ENCODE results near the gene FAM20B. TPM values are rescaled to one million over a fixed set of nuclear protein-coding genes. Genes with fewer than 3 reads are reported as not detected.
"Not testable (repeated sequence)": the region's sequence is repeated elsewhere in the genome, so short reads cannot be mapped to it uniquely, and the experiment has no call there.

FAM20B gene
- total RNA-seq (10 to 100 TPM; 29.6 to 31.9 TPM), polyA plus RNA-seq (1 to 10 TPM; 4.3 to 8.8 TPM)

GRCh38 chr1:179025125-179025974 is at the start of gene FAM20B:
Gene FAM20B, plus strand, starts transcription at chr1:179025894. Its CDS starts 17,954 bp downstream, at chr1:179043848.
- no peaks in the 10 kb centered on the region for H3K9me3 Mint-ChIP-seq
- H3K27me3 Mint-ChIP-seq = no peaks in the 10 kb centered on the region
- H3K27ac ChIP-seq (ENCODE audit: low read depth, low read length) = peak within 1 kb of the TSS; percentile 77
- H3K9me3 ChIP-seq (ENCODE audit: control insufficient read depth in 1 of 2, low read length in 2 of 2) = no peaks in the 10 kb centered on the region
- H3K27ac Mint-ChIP-seq = peak within 1 kb of the TSS; percentile 85 to 95 (median 90)
- no peaks in the 10 kb centered on the region for H3K36me3 ChIP-seq (ENCODE audit: insufficient read depth, low read length)
- peak within 1 kb of the TSS; percentile 61 to 77 for H3K4me3 ChIP-seq (ENCODE audit: low read length in 2 of 2)
- H3K4me3 Mint-ChIP-seq = peak within 1 kb of the TSS; percentile 88 to 94 (median 90)
- intact Hi-C loops (cut with micrococcal nuclease) = loop anchor here (1.0 to 10.0 kb wide), 4 partner anchors 202 to 1479 kb away; partner anchors contain the start of genes ABL2, ACBD6 and AXDND1
- H3K4me1 ChIP-seq (ENCODE audit: insufficient read depth, low read length) = peaks cover 37% of the 10 kb centered on the region
- H3K4me1 Mint-ChIP-seq = peaks cover 29 to 49% (median 39%) of the 10 kb centered on the region in 4 donors
- H3K36me3 Mint-ChIP-seq = peaks cover 0 to 2% of the 10 kb centered on the region in 2 donors
- H3K27me3 ChIP-seq (ENCODE audit: insufficient read depth, low read length) = no peaks in the 10 kb centered on the region
- DNase-seq = peak; percentile 85 to 90 (median 88)
- ChIA-PET POLR2A (ENCODE audit: partially characterized antibody) (interaction anchor here (2.4 kb wide), 1 partner anchor 56 kb away, joined by 6 read pairs; the partner anchor contains the start of gene TOR3A), CTCF (ENCODE audit: partially characterized antibody) (interaction anchor here (5.6 kb wide), 1 partner anchor 21 kb away, joined by 36 read pairs; no protein-coding TSS in a partner anchor)

GRCh38 chr1:178976541-178976940 is 49.2 kb upstream of the FAM20B start:
- Histone ChIP-seq H3K4me1 (ENCODE audit: insufficient read depth, low read length) (no peaks in the 10 kb centered on the region), H3K36me3 (ENCODE audit: insufficient read depth, low read length) (no peaks in the 10 kb centered on the region), H3K9me3 (ENCODE audit: control insufficient read depth in 1 of 2, low read length in 2 of 2) (no peaks in the 10 kb centered on the region), H3K4me3 (ENCODE audit: low read length in 2 of 2) (no peak overlapping the region), H3K27ac (ENCODE audit: low read depth, low read length) (no peak overlapping the region), H3K27me3 (ENCODE audit: insufficient read depth, low read length) (no peaks in the 10 kb centered on the region)
- intact Hi-C loops (cut with micrococcal nuclease) = no loop called here
- Mint-ChIP-seq H3K4me3 (no peak overlapping the region), H3K36me3 (peaks cover 4 to 5% of the 10 kb centered on the region in 2 donors), H3K27me3 (peaks cover 1 to 3% of the 10 kb centered on the region in 2 donors), H3K9me3 (peaks cover 2 to 56% (median 37%) of the 10 kb centered on the region in 8 donors), H3K27ac (no peak overlapping the region), H3K4me1 (peaks cover 0 to 9% (median 2%) of the 10 kb centered on the region in 4 donors)
- DNase-seq = no peak
- ChIA-PET POLR2A (ENCODE audit: partially characterized antibody) (no interaction called here), CTCF (ENCODE audit: partially characterized antibody) (no interaction called here)

DNA sequence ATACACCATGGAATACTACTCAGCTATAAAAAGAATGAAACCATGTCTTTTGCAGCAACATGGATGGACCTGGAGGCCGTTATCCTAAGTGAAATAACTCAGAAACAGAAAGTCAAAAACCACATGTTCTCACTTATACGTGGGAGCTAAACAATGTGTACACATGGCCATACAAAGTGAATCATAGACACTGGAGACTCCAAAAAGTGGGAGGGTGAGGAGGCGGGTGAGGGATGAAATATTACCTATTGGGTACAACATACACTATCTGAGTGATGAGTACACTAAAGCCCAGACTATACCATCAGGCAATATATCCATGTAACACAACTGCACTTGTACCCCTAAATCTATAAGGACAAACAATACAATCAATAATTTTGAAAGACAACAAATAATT is 39.5 kb upstream of the FAM20B start:
- POLR2A ChIA-PET (ENCODE audit: partially characterized antibody) = no interaction called here

DNA sequence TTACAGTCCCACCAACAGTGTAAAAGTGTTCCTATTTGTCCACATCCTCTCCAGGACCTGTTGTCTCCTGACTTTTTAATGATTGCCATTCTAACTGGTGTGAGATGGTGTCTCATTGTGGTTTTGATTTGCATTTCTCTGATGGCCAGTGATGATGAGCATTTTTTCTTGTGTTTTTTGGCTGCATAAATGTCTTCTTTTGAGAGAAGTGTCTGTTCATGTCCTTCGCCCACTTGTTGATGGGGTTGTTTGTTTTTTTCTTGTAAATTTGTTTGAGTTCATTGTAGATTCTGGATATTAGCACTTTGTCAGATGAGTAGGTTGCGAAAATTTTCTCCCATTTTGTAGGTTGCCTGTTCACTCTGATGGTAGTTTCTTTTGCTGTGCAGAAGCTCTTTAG is 37.5 kb upstream of the FAM20B start:
- H3K4me3 Mint-ChIP-seq; POLR2A ChIA-PET (ENCODE audit: partially characterized antibody); H3K4me1 Mint-ChIP-seq; H3K4me3 ChIP-seq (ENCODE audit: low read length in 2 of 2); H3K36me3 ChIP-seq (ENCODE audit: insufficient read depth, low read length); H3K27me3 Mint-ChIP-seq; intact Hi-C loops (cut with micrococcal nuclease); H3K9me3 Mint-ChIP-seq; DNase-seq; CTCF ChIA-PET (ENCODE audit: partially characterized antibody); H3K27ac Mint-ChIP-seq; H3K27ac ChIP-seq (ENCODE audit: low read depth, low read length); H3K27me3 ChIP-seq (ENCODE audit: insufficient read depth, low read length); H3K36me3 Mint-ChIP-seq; H3K9me3 ChIP-seq (ENCODE audit: control insufficient read depth in 1 of 2, low read length in 2 of 2); H3K4me1 ChIP-seq (ENCODE audit: insufficient read depth, low read length): not testable (repeated sequence)

More for the DNA sequence above, 39.5 kb upstream of the FAM20B start:
- H3K9me3 Mint-ChIP-seq = peaks cover 0 to 5% (median 0%) of the 10 kb centered on the region in 8 donors
- no peak for DNase-seq
- no peak overlapping the region for H3K4me3 Mint-ChIP-seq
- Histone ChIP-seq H3K4me1 (ENCODE audit: insufficient read depth, low read length) (no peaks in the 10 kb centered on the region), H3K27ac (ENCODE audit: low read depth, low read length) (no peak overlapping the region), H3K27me3 (ENCODE audit: insufficient read depth, low read length) (no peaks in the 10 kb centered on the region), H3K9me3 (ENCODE audit: control insufficient read depth in 1 of 2, low read length in 2 of 2) (no peaks in the 10 kb centered on the region), H3K4me3 (ENCODE audit: low read length in 2 of 2) (no peak overlapping the region), H3K36me3 (ENCODE audit: insufficient read depth, low read length) (no peaks in the 10 kb centered on the region)
- CTCF ChIA-PET (ENCODE audit: partially characterized antibody) = no interaction called here
- peaks cover 0 to 6% (median 2%) of the 10 kb centered on the region in 4 donors for H3K4me1 Mint-ChIP-seq
- no peaks in the 10 kb centered on the region for H3K36me3 Mint-ChIP-seq
- no peaks in the 10 kb centered on the region for H3K27me3 Mint-ChIP-seq
- intact Hi-C loops (cut with micrococcal nuclease) = no loop called here
- no peak overlapping the region for H3K27ac Mint-ChIP-seq

DNA sequence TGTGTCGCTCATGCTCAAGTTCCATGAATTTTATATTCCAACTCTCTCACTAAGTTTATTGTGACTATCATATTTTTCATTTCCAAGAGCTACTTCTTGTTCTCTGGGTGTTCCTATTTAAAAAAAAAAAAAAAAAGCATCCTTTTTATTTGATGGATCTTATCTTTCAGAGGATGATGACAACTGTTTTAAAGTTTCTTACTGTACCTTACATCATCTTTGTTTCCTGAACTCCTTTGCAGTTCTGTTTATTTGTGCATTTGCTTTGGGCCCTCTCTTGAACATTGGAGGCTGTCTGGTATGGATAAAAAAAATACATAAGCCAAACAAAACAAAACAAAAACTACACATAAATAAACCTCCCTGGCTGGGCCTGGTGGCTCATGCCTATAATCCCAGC is 32.1 kb upstream of the FAM20B start:
- Mint-ChIP-seq H3K9me3 (peaks cover 0 to 8% (median under 1%) of the 10 kb centered on the region in 8 donors), H3K4me1 (no peaks in the 10 kb centered on the region), H3K36me3 (no peaks in the 10 kb centered on the region), H3K27me3 (peaks cover 0 to 4% of the 10 kb centered on the region in 2 donors), H3K4me3 (no peak overlapping the region), H3K27ac (no peak overlapping the region)
- no peak overlapping the region for H3K27ac ChIP-seq (ENCODE audit: low read depth, low read length)
- no peak overlapping the region for H3K4me3 ChIP-seq (ENCODE audit: low read length in 2 of 2)
- CTCF ChIA-PET (ENCODE audit: partially characterized antibody) = interaction anchor here (1.2 to 2.3 kb wide), 2 partner anchors 10 to 21 kb away, joined by 3 to 6 read pairs; no protein-coding TSS in a partner anchor
- no peaks in the 10 kb centered on the region for H3K4me1 ChIP-seq (ENCODE audit: insufficient read depth, low read length)
- no peak for DNase-seq
- intact Hi-C loops (cut with micrococcal nuclease) = no loop called here
- POLR2A ChIA-PET (ENCODE audit: partially characterized antibody) = no interaction called here
- no peaks in the 10 kb centered on the region for H3K9me3 ChIP-seq (ENCODE audit: control insufficient read depth in 1 of 2, low read length in 2 of 2)
- H3K27me3 ChIP-seq (ENCODE audit: insufficient read depth, low read length) = no peaks in the 10 kb centered on the region
- no peaks in the 10 kb centered on the region for H3K36me3 ChIP-seq (ENCODE audit: insufficient read depth, low read length)

- CTCF ChIA-PET (ENCODE audit: partially characterized antibody) = interaction anchor here (1.1 kb wide), 1 partner anchor 10 kb away, joined by 3 read pairs; no protein-coding TSS in a partner anchor
- H3K4me1 Mint-ChIP-seq = peaks cover 0 to under 1% (median 0%) of the 10 kb centered on the region in 4 donors
- H3K4me3 Mint-ChIP-seq = no peak overlapping the region
Observed at GRCh38 chr1:178997428-178997827, 28.3 kb upstream of the FAM20B start.

GRCh38 chr1:178998295-178998694 is 27.4 kb upstream of the FAM20B start:
- peaks cover 9% of the 10 kb centered on the region for H3K4me1 ChIP-seq (ENCODE audit: insufficient read depth, low read length)
- H3K9me3 ChIP-seq (ENCODE audit: control insufficient read depth in 1 of 2, low read length in 2 of 2) = no peaks in the 10 kb centered on the region
- no peaks in the 10 kb centered on the region for H3K27me3 ChIP-seq (ENCODE audit: insufficient read depth, low read length)
- Mint-ChIP-seq H3K36me3 (no peaks in the 10 kb centered on the region), H3K27me3 (peaks cover 0 to 3% of the 10 kb centered on the region in 2 donors), H3K4me1 (peaks cover 5 to 9% (median 7%) of the 10 kb centered on the region in 4 donors), H3K4me3 (no peak overlapping the region), H3K9me3 (peaks cover 0 to 8% (median under 1%) of the 10 kb centered on the region in 8 donors), H3K27ac (no peak overlapping the region)
- no peak overlapping the region for H3K4me3 ChIP-seq (ENCODE audit: low read length in 2 of 2)
- intact Hi-C loops (cut with micrococcal nuclease) = no loop called here
- H3K36me3 ChIP-seq (ENCODE audit: insufficient read depth, low read length) = no peaks in the 10 kb centered on the region
- H3K27ac ChIP-seq (ENCODE audit: low read depth, low read length) = no peak overlapping the region
- DNase-seq = no peak
- CTCF ChIA-PET (ENCODE audit: partially characterized antibody) = interaction anchor here (1.1 kb wide), 1 partner anchor 9 kb away, joined by 3 read pairs; no protein-coding TSS in a partner anchor
- POLR2A ChIA-PET (ENCODE audit: partially characterized antibody) = no interaction called here

More at GRCh38 chr1:178997428-178997827, 28.3 kb upstream of the FAM20B start:
- Mint-ChIP-seq H3K36me3 (no peaks in the 10 kb centered on the region), H3K9me3 (peaks cover 0 to 8% (median under 1%) of the 10 kb centered on the region in 8 donors), H3K27ac (no peak overlapping the region), H3K27me3 (peaks cover 0 to 3% of the 10 kb centered on the region in 2 donors)
- Histone ChIP-seq H3K27me3 (ENCODE audit: insufficient read depth, low read length) (no peaks in the 10 kb centered on the region), H3K4me3 (ENCODE audit: low read length in 2 of 2) (no peak overlapping the region), H3K4me1 (ENCODE audit: insufficient read depth, low read length) (peaks cover under 1% of the 10 kb centered on the region), H3K9me3 (ENCODE audit: control insufficient read depth in 1 of 2, low read length in 2 of 2) (no peaks in the 10 kb centered on the region), H3K27ac (ENCODE audit: low read depth, low read length) (no peak overlapping the region), H3K36me3 (ENCODE audit: insufficient read depth, low read length) (no peaks in the 10 kb centered on the region)
- POLR2A ChIA-PET (ENCODE audit: partially characterized antibody) = no interaction called here
- no peak for DNase-seq
- intact Hi-C loops (cut with micrococcal nuclease) = no loop called here

Measured in CD4-positive, alpha-beta memory T cell (primary cell).